Transverse colon (tissue), 4 donors: ENCODE data around the gene KSR1. TPM values are rescaled to one million over a fixed set of nuclear protein-coding genes. Genes with fewer than 3 reads are reported as not detected.
"Not testable (repeated sequence)": the region's sequence is repeated elsewhere in the genome, so short reads cannot be mapped to it uniquely, and the experiment has no call there.

Experiments
- DNase-seq: peaks from one replicate; pipeline ENCODE4 v3.0.0-alpha.2; 2019
- H3K27ac ChIP-seq, 4 donors: fragments of 200-600 bp; sonication (generic); 2 replicates each; pipeline ENCODE4 v1.5.1; 2016 to 2018; ENCODE audit warnings: inconsistent platforms in 4 of 4
- H3K27me3 ChIP-seq: fragments of 200-600 bp; sonication (generic); 2 replicates; pipeline ENCODE4 v1.5.1; 2017; ENCODE audit warnings: inconsistent platforms
- H3K36me3 ChIP-seq, 4 donors: fragments of 200-600 bp; sonication (generic); 2 replicates each; pipeline ENCODE4 v1.5.1; 2017 to 2019; ENCODE audit warnings: inconsistent platforms in 4 of 4
- H3K4me1 ChIP-seq, 4 donors: fragments of 200-600 bp; sonication (generic); 2 replicates each; pipeline ENCODE4 v1.5.1; 2017 to 2020; ENCODE audit warnings: inconsistent platforms in 4 of 4
- H3K4me3 ChIP-seq, 4 donors: fragments of 200-600 bp; sonication (generic); 1 replicate in 1 of 4; 2 replicates in 3 of 4; pipeline versions ENCODE4 v1.5.1 to v1.6.1; 2017 to 2019; ENCODE audit warnings: inconsistent platforms in 4 of 4
- H3K9me3 ChIP-seq, 2 donors: fragments of 200-600 bp; sonication (generic); 2 replicates each; pipeline ENCODE4 v1.5.1; 2017 to 2019; ENCODE audit warnings: inconsistent platforms in 2 of 2
- CTCF ChIP-seq, 5 experiments: fragments of 200-600 bp in 3 of 5; fragments of 450-650 bp in 2 of 5; sonication (generic) in 3 of 5; IDR thresholded peaks; 1 replicate in 2 of 5; 2 replicates in 3 of 5; pipeline ENCODE4 v1.5.1; 2016 to 2017; ENCODE audit warnings: antibody characterized with exemption in 5 of 5, inconsistent platforms in 3 of 5, mild to moderate bottlenecking in 2 of 5, moderate library complexity in 1 of 5
- EP300 ChIP-seq: sonication (generic); formaldehyde crosslinking; IDR thresholded peaks from one replicate; pipeline ENCODE4 v1.6.1; 2017; ENCODE audit warnings: antibody characterized with exemption, low read depth
- POLR2A ChIP-seq: fragments of 450-650 bp; IDR thresholded peaks from one replicate; pipeline ENCODE4 v1.6.1; 2016; ENCODE audit warnings: antibody characterized with exemption, mild to moderate bottlenecking, moderate library complexity
- POLR2AphosphoS5 ChIP-seq, 3 donors: sonication (generic); formaldehyde crosslinking; IDR thresholded peaks; one replicate each; pipeline ENCODE4 v1.6.1; 2016; ENCODE audit warnings: antibody characterized with exemption in 3 of 3
- WGBS, 2 donors: methylation state at CpG; one replicate each; pipeline ENCODE4 v1.1.5; 2018; ENCODE audit warnings: low coverage in 1 of 2; 5-methylcytosine and 5-hydroxymethylcytosine counted together
- in situ Hi-C, 4 donors: fragments of 200-750 bp; cut with MboI; loops; one replicate each; pipeline versions ENCODE4 v1.15.0 to v1.15.1; 2017; ENCODE audit warnings: low sequenced_read_pairs in 3 of 4, low pct_ligation_motif_present in 1 of 4, low pct_unique_long_range_greater_than_20kb in 1 of 4
- intact Hi-C: fragments of 100-400 bp; cut with DNase I; formaldehyde crosslinking; loops from one replicate; pipeline ENCODE4 v1.15.1; 2023; ENCODE audit warnings: low total_unique reads
- total RNA-seq, 4 donors: library from RNA; depleted of rRNA; stranded (reverse); fragments of >200 nt; gene quantifications; one replicate each; pipeline ENCODE4 v1.1.0, GENCODE V29; 2016

Gene KSR1
- total RNA-seq, 4 donors from 2014 or later = 8.2 to 55.7 (median 30.9) TPM

- Histone ChIP-seq H3K27me3 (no peaks in the 10 kb centered on the region), H3K36me3 (no peaks in the 10 kb centered on the region), H3K4me3 (no peak overlapping the region), H3K9me3 (no peaks in the 10 kb centered on the region), H3K27ac (no peak overlapping the region), H3K4me1 (peaks cover 2 to 17% (median 16%) of the 10 kb centered on the region in 4 donors)
- 90 to 100% methylated on average over 3 to 10 of the region's 10 CpGs for WGBS, 2 donors
- TF ChIP-seq EP300 (no peak), POLR2AphosphoS5 (IDR thresholded peaks at IDR 0.05) (no peak), POLR2A (no peak), CTCF (IDR thresholded peaks at IDR 0.05) (no peak)
- intact Hi-C loops = no loop called here
- no peak for DNase-seq
- in situ Hi-C loops = loop anchor here in 1 of 4 donors (25.0 kb wide), 1 partner anchor 115 kb away; no protein-coding TSS in a partner anchor
These were observed 171.3 kb downstream of the KSR1 start for GRCh38 chr17:27627514-27627913.

GRCh38 chr17:27628376-27628775, 172.1 kb downstream of the KSR1 start:
- Histone ChIP-seq H3K36me3 (no peaks in the 10 kb centered on the region), H3K9me3 (no peaks in the 10 kb centered on the region), H3K27ac (no peak overlapping the region), H3K27me3 (no peaks in the 10 kb centered on the region), H3K4me1 (peaks cover 6 to 24% (median 21%) of the 10 kb centered on the region in 4 donors), H3K4me3 (no peak overlapping the region)
- 75 to 85% methylated on average over 3 to 5 of the region's 5 CpGs for WGBS, 2 donors
- no peak for TF ChIP-seq CTCF (IDR thresholded peaks at IDR 0.05)
- in situ Hi-C loops = loop anchor here in 1 of 4 donors (25.0 kb wide), 1 partner anchor 116 kb away; no protein-coding TSS in a partner anchor
- intact Hi-C loops = no loop called here
- no peak for DNase-seq

GRCh38 chr17:27629260-27629659, 173.0 kb downstream of the KSR1 start:
- H3K4me3 ChIP-seq, intact Hi-C loops, H3K36me3 ChIP-seq, H3K27me3 ChIP-seq, H3K27ac ChIP-seq, H3K9me3 ChIP-seq, DNase-seq: not testable (repeated sequence)
- in situ Hi-C loops = loop anchor here in 1 of 4 donors (25.0 kb wide), 1 partner anchor 117 kb away; no protein-coding TSS in a partner anchor
- WGBS, 2 donors = 93% methylated on average over 3 of the region's 3 CpGs; no CpG with 5 or more reads in 1 of the 2 donors
- peaks cover 13 to 33% (median 27%) of the 10 kb centered on the region in 4 donors for H3K4me1 ChIP-seq

- peak; percentile 83 for DNase-seq
- no peaks in the 10 kb centered on the region for H3K36me3 ChIP-seq
- peak within 1 kb of the TSS; percentile 87 to 93 (median 89) for H3K27ac ChIP-seq
- H3K27me3 ChIP-seq = no peaks in the 10 kb centered on the region
- peak within 1 kb of the TSS; percentile 2 to 58 (median 46) for H3K4me3 ChIP-seq
- intact Hi-C loops = no loop called here
- in situ Hi-C loops = loop anchor here in 1 of 4 donors (25.0 kb wide), 1 partner anchor 119 kb away; no protein-coding TSS in a partner anchor
- no peak for TF ChIP-seq EP300
- TF ChIP-seq POLR2A = peak; percentile 96
- peak; percentile 84 to 96 (median 95) for TF ChIP-seq POLR2AphosphoS5 (IDR thresholded peaks at IDR 0.05)
- H3K4me1 ChIP-seq = peaks cover 24 to 48% (median 43%) of the 10 kb centered on the region in 4 donors
- WGBS, 2 donors = 43 to 59% methylated on average over 8 to 10 of the region's 10 CpGs
- no peaks in the 10 kb centered on the region for H3K9me3 ChIP-seq
These were observed 174.6 kb downstream of the KSR1 start, which contains the start of gene LGALS9 for GRCh38 chr17:27630607-27631410. TSS of gene LGALS9 (plus strand) at chr17:27631188. CDS start at chr17:27631266, 78 bp downstream.

GRCh38 chr17:27631411-27631760, 175.1 kb downstream of the KSR1 start:
- WGBS, 2 donors = 19% methylated on average over 6 of the region's 6 CpGs; no CpG with 5 or more reads in 1 of the 2 donors
- Histone ChIP-seq H3K36me3 (no peaks in the 10 kb centered on the region), H3K4me3 (peak overlapping the region; percentile 2 to 58 (median 46)), H3K9me3 (no peaks in the 10 kb centered on the region), H3K27ac (peak overlapping the region; percentile 87 to 93 (median 89)), H3K4me1 (peaks cover 24 to 51% (median 47%) of the 10 kb centered on the region in 4 donors), H3K27me3 (no peaks in the 10 kb centered on the region)
- TF ChIP-seq POLR2AphosphoS5 (IDR thresholded peaks at IDR 0.05) (no peak), CTCF (IDR thresholded peaks at IDR 0.05) (no peak), POLR2A (peak; percentile 17), EP300 (no peak)
- no peak for DNase-seq
- intact Hi-C loops (no loop called here), in situ Hi-C loops (loop anchor here in 1 of 4 donors (25.0 kb wide), 1 partner anchor 119 kb away; no protein-coding TSS in a partner anchor)
